ENCODE results near the gene E2F4.

Gene E2F4

DNA sequence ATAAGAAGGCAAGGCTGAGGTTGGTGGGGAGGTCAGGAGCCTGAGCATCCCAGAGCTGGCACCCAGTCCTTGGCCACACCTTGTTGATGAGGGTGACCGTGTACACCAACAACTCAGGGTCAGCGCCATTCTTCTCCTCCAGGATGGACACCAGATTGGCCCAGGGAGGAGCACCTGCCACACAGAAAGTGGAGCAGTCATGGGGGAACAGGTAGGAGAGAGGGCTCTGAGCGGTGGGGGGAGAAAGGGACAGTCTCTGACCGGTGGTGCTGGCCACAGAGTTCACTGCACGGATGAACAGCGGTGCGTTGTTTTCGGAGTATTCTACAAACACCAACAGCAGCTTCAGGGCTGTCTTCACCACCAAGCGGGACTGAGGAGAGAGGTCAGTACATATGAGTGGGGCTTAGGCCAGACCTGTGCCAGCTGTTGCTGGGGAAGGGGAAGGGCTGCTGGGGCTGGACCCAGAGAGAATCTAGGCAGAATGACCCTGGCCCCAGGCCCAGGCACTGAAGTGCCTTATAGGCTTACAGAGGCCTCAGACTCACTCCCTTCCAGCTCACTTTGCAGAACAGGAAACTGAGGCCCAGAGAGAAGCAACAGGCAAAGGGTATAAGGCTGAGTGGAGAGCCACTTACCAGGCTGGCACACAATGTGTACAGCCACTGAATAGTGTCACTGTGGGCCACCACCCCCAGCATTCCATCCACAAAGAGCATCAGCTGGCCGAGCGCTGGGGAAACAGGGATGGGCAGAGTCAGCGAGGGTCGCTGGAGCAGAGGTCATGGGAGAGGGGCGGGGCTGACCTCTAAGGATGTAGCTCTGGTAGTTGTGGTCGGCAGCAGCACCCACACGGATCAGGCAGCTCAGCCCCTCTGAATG lies 45.7 kb downstream of the E2F4 start:
- no peak for DNase-seq

DNA sequence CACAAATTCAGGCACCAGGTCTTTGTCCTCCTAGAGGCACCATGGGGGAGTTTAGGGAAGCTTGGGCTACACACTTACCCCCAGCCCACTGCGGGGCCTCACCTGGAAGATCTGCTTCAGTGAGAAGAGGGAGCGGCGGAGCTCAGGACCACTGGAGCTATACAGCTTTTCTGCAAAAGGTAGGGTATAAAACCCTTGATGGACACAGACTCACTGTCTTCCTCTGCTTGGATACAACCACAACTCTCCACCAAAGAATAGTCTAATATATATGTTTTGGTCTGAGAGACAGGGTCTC lies 46.3 kb downstream of the E2F4 start:
- no peak for DNase-seq

DNA sequence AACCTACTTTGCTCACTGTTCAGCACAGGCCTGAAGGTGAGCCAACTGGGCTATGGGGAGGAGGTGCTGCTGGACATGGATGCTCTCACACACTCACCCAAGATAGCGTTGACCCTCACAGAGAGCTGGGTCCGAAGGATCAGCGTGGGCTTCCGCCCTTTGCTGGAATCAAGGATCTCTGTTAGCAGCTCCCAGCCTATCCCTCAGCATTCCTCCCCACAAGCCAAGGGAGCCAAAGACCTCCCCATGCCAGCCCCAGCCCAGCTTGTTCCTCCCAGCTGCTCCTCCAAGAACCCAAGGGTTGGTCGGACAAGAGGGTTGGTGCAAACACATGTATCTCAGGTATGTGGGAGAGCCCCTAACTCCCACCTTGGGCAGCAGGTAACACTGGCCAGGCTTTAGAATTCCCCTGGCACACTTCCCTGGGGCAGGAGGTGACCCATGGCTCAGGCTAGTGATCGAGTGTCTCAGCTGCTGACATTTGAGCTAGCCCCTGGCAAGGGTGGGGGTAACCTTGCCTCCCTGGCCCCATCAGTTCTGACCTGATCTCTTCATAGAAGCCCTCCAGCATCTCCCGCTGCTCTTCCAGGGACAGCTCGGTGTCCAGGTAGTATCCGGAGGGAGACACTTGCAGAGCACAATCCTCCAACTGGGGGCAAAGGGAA lies 47.0 kb downstream of the E2F4 start:
- no peak for DNase-seq

DNA sequence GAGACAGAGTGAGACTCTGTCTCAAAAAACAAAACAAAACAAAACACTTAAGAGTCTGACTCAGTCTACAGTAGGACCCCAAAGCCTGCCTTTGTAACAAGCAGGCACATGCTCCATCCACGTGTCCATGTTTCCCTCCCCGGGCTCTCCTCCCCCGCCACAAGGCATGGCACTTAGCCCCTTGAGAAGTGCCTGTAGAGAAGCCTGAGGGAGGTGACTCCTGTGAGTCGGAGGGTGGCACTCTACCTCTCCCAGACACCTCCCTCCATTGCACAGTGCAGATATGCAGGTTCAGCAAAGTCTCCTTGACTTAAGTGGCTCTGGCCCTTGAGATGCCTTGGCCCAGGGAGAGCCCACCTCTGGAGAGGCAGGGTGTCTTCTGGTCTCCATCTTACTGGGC lies 48.6 kb downstream of the E2F4 start:
- DNase-seq: no peak

DNA sequence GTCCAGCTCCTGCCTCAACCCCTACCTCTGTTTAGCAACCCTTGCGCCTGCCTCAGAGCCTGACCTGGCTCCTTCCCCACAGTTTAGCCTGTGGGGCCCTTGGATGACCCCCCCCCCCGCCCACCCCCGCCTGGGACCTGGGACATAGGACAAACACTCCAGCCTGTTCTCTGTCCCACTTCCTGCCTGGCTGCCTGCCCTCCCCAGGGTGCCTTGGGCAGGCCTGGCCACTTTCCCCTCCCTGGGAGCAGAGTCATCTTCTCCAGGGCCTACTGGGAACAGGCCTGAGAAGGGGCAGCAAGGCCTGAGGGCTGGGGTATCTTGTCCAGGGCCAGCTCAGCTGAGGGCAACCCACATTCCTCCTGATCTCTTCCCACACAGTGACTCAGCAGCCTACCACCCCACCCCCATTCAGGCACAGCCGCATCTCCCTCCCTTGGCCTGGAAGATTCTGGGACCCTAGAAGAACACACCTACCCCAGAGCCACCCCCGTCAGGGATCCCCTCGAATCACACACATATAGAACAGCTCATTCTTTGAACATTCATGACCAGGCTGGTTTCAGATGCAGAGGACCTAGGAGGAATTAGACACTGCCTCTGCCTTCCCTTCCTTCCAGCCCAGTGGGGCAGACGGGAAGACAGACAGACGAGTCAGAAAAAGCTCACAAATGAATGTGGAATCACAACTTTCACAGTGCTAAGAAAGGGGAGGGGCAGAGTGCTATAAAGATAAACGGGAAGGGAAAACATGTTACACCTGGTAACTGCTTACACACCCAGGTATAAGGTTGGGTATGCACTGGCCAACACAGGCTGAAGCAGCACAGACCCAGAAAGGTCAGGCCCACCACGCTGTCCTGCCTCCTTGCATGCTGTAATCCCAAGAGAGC lies 49.3 kb downstream of the E2F4 start:
- DNase-seq: no peak

DNA sequence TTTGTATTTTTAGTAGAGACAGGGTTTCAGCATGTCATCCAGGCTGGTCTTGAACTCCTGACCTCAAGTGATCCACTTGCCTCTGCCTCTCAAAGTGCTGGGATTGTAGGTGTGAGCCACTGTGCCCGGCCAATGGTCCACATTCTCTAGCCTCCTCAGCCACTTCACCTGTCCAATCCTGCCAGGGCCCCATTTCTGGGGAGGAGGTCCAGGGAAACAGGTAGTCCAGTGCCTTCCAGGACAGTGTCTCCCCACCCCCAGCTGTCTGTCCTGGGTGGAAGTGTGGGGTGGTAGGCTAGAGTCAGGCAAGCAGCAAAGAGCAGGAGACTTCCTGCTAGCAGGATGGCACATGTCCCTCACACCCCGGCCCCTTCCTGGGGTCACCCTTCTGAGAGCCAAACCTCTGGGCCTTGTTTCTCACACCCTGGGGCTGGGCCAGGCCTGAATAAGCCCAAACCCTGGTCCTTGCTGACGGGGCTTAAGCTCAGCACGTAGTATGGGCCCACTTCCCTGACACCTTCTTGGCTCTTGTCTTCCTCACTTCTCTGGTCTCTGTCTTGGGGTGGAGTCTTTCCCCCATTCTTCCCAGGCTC lies 50.3 kb downstream of the E2F4 start:
- DNase-seq: no peak

DNA sequence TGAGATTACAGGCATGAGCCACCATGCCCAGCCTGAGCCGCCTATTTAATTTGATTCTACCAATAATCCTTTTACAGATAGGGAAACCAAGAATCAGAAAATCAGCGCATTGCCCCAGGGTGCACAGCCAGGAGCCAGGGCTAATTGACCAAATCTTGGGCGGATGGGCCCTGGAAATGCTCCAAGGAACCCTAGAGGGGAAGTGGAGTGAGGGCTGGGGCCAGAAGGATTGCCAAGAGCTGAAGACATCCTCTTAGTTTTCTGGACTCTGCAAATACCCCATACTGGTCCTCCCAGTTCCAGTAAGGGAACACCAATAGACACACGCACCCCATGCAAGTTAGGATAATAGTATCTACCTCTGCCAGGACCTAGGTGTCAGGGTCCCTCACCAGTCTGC lies 51.5 kb downstream of the E2F4 start:
- DNase-seq: no peak

DNA sequence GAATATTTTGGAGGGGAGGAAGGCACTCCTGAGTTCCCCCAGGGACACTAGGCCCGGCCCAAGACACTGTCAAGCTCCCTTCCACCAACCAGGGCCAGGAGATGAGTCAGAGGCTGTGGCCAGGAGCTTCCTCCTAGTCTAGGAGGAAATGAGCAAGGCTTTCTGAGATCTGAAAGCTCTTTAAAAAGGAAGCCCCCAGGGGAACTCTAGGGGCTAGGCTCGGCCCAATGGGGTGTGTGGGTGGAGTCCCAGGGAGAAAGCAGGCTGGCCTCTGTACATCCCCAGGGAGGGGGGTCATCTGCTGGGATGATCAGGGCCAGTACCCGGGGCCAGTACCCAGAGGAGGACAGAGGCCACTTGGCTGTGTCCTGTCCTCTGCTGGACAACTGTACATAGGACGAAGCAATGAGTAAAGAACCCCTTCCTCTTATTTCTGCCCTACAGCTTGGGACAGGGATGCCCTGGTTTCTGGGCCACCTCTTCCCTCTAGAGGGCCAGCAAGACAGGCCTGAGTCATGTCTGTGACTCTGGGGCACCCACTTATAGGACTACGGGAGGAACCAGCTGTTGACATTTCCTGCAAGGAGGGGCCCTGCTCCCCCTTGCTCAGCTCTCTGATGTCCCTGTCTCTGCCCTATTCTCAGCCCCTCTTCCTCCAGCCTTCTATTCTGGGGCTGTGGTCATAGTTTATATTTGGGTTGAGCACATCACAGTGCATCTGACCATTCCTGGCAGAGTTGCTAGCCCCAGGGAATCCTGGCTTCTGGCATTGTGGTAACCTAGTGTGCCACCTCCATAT lies 52.6 kb downstream of the E2F4 start:
- DNase-seq: peak; percentile 63 to 82

DNA sequence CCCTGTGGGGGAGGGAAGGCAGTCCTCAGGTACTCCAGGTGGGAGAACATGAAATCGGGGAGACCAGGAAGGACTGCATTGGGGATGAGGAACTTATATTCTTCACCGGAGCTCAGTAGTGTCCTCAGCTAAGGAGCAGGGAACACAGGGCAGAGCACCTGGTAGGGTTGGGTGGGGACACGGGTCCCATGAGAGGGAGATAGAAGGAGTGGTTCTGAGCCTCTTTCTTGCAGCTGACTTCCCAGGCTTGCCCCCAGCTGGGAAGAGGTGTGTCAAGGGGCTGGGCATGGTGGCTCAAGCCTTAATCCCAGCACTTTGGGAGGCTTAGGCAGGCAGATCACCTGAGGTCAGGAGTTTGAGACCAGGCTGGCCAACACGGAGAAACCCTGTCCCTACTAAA lies 53.2 kb downstream of the E2F4 start:
- DNase-seq: no peak

DNA sequence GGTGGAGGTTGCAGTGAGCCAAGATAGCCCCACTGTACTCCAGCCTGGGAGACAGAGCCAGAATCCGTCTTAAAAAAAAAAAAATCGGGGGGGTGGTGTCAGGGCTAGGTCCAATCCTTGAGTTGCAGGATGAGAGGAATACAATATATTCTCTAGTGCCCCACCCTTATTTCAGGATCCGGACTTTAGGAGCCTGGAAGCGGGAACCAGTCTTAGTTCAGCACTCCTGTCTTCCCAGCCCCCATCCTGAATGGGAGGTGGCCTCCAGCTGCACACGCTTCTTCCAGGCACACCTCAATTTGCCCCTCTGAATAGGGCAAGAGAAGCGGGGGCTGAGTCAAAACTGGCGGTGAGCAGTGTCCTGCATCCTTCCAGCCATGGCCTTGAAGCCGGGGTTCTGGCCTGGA lies 53.7 kb downstream of the E2F4 start:
- DNase-seq: no peak

DNA sequence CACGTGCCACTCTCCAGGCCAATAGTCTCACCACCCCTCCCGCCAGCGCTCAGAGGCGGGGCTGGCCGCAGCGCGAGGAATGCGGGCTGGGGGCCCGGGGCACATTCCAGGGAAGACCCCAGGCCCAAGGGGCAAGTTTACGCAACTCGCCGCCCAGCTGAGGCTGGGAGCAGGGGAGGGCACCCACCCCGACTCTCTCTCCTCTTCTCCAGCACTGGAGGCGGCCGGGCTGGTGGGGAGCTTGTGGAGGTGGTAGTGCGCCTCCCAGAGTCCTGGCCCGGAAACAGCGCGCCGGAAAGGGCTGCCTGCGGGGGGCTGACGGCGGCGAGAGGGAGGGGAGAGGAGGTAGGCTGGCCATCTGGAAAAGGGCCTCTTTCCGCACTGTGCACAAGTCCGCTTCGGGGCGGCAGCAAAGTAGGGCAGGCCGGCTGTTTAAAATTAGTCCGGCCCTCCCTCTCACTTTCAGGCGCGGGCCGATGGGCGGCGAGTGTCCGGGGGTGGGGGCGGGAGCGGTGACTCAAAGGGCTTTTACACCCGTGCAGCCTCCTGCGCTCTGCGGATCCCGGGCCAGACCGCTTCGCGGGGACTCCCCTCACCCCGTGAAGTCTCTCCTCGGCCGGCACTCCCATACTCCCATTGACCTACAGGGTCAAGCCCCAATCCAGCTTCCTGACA lies 54.3 kb downstream of the E2F4 start:
- DNase-seq: peak; percentile 28 to 43

DNA sequence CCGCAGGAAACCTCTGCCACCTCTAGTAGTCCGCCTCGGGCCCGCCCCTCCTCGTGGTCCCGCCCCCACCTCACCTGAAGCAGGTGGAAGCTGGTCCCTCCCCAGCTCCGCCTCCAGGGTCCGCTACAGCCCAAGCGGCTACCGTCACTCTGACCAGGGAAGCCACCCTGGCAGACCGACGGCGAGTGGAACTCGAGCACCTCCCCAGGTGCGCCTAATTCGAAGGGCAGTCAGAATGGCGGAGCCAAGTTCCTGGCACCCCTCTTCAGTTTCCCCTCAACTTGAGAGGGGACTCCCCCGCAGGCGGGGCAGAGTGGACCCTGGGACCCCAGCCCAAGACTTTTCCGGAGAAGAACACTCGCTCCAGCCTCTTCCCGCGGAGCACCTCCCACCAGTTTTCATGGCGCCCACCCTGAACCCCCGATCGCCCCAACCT lies 54.8 kb downstream of the E2F4 start:
- peak in 1 of 2 experiments; percentile 43 for DNase-seq

DNA sequence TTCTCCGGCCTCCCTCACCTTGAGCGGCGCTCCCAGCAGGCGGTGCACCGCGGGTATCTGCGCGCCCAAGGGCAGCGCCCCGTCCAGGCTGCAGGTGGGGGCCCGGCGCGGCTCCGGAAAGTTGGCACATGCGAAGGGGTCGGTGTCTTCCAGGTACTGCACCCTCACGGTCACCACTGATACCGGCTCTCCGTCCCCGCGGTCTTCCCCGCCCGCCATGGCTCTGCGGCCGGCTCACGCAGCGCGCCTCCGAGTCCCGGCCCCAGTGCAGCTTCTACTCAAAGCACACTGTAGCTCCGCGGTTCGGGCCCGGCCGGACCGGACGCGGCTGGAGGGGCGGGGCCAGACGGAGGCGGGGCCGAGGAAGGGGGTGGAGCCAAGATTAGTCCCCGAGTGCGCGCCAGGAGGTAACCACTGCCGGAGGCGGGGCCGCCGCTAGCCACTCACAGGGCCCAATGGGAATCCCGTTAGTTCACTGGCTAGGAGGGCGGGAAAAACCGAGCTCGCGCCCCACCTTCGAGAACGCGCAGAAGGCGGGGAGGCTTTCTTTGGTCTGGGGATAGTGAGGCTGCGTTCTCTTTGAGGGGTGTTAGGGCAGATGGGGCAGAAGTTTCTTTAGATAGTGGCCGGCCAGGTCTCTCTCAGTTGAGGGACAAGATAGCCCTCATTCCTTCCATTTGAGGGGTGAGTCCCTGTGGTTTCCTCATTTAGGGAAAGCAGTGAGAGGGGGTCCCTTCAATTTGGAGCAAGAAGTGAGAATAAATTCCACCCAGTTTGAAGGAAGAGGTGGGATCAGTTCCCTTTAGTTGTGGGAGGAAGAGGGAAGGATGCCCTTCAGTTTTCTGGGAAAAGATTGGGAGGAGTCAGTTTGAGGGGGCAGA lies 55.5 kb downstream of the E2F4 start, which contains the start of gene FHOD1:
FHOD1 (minus strand) TSS at position 290 of the 881 bp plus-strand sequence; CDS start at position 219, 71 bp downstream.
- DNase-seq: peak; percentile 93 to 98

DNA sequence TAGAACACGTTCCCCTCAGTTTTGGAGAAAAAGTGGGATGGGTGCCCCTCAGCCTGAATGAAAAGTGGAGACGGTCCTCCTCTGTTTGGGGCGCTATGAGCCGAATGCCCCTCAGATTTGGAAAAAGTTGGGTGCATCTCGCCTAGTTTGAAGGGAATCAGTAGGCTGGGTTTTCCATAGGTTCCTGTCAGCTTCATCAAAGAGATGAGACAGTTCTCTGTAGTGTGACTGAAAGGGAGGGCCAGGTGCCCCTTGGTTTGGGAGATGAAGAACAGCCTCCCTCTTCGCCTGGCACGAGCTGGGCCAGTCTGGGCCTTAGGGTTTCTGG lies 56.1 kb downstream of the E2F4 start:
- DNase-seq: no peak
